Activated T-helper 1 cell treated with anti-CD3 and anti-CD28 coated beads, Interleukin-2, amount 50 U/mL, for 16 hours (primary cell): ENCODE data around the gene MAML1.

Source experiments
- DNase-seq, 2 donors: peaks; one replicate each; pipeline ENCODE4 v3.0.0-alpha.2; 2020; ENCODE audit warnings: low read depth in 1 of 2, low spot score in 1 of 2

The MAML1 gene

DNA sequence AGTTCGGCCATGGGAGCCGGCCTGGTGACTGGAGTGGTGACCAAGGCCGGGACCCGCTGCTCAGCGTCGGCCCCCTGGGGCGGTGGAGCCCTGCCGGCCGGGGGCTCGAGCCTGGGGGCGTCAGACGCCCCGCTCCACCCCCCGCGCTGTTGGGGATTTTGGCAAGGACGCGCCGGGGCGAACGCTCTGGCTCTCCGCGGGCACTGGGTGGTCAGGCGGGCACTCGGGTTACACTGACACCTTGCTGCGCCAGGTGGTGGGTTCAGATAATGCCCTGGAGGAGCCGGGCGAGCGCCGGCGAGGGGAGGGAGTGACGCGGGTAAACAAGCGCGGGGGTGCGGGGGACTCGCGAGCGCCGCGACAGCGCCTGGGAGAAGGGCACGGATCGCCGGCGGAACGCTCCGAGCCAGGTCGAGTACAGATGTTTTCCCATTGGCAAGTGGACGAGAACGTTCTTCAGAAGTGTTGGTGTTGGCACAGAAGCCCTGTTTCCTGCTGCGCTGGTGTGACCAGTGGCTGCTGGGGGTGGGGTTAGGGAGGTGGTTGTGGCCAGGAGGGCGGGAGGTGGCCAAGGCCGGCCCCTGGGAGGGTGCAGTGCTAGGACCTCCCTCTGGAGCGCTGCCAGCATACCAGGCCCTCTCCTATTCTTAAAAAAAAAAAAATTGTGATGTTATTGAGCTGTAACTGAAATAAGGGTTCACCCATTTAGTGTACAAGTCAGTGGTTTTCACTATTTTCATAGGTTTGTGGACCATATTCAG is 88.9 kb downstream of the MAML1 start:
- peak; percentile 72 to 74 for DNase-seq

DNA sequence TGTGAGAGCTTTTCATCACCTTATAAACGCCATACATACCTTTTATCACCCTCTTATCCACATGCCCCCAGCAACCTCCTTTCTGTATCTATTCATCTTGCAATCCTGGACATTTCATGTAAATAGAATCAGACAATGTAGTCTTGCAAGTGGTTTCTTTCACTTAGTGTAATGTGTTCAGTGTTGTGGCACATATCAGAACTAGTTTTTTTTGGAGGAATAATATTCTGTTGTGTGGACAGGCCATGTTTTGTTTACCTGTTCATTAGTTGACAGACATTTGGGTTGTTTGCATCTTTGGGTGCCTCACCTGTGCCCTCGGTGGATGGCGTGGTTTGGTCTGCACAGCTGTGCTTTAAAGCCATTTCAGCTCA is 89.4 kb downstream of the MAML1 start:
- no peak for DNase-seq

DNA sequence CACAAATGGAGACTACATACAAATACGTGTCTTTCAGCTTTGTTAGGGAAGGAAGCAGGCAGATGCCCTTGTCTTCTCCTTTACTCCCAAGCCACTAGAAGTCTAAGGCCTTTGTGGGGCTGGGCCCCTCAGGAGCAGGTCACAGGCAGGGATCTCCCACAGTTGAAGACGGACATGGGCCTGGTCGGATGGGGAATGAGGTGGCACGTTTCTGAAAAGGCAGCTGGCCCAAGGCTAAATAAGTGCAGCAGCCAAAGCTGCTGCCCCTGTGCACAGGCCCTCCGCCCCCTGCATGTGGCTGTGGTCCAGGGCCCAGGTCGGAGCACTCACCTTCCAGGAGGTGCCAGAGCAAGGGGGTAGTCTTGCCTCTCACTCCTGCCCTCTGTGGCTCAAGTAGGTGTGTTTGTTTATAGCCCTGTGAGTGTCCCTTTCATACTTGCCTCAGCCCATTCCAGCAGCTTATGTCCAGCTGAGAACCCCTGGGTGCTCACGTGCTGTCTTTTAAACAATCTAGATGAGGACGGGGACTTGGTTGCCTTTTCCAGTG is 89.9 kb downstream of the MAML1 start:
- DNase-seq = no peak

DNA sequence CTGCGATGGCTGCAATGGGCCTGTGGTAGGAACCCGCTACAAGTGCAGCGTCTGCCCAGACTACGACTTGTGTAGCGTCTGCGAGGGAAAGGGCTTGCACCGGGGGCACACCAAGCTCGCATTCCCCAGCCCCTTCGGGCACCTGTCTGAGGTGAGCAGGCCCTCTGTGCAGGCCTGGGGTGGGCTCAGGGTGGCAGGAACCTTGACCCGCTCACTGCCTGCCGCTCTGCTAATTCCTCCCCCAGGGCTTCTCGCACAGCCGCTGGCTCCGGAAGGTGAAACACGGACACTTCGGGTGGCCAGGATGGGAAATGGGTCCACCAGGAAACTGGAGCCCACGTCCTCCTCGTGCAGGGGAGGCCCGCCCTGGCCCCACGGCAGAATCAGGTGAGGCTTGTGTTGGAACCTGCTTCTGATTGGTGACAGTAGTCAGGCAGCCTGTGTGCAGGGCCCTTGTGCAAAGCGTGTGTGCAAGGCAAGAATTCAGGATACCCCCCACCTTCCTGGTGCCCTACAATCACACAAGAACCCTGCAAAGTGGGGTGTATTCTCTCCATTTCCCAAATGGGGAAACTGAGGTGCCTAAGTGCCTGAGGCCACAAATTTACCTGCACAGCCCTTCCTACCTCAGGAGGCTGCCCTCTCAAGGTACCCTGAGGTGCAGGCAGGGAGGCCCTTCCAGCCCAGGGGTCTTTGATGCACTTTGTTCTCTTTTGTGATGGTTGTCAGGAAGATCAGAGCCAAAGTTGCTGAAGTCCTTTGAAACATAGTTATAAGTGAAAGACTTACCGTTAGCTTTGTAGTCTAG is 91.5 kb downstream of the MAML1 start:
- DNase-seq = no peak

DNA sequence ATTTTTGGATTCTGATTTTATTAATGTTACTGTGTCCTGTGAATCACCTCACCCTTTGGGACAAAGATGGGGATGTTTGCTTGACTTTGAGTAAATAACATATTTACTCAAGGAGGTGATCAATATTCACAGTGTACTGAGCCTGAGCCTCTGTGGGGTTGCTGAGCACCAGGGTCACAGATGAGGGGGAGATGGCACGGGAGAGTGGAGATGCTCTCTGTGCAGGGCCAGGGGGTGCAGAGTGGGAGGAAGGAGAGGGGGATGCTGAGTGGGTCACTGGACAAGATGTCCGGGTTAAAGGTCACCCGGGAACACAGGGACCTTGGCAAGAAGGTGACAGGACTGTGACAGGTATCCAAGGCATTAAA is 92.1 kb downstream of the MAML1 start:
- DNase-seq = no peak

DNA sequence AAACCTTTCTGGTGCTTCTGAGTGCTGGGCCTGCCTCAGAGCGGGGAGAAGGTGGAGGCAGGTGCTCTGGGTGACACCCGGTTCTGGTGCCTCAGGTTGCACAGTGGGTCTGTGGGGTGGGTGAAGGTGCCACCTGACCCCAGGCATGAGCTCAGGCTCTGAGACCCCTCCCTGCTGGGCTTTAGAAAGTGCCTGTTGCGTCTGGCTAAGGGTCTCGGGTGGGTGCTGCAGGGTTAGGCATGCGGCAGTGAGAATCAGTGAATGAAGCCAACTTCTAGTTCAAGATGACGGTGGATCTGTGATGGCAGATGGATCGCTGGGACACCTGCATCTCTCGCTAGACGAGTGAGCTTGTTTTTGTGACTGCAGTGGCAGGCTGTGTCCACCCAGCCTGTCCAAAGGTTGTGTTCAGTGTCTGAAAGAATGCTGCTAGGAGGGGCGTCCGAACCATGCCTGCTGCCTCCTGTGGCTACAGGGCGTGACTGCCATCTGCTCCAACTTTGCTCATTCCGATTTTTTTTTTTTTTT is 93.1 kb downstream of the MAML1 start:
- DNase-seq = no peak
